Fibroblast of skin of right biceps (primary cell): Measurements from ENCODE around the gene ZNF888.
"Not testable (repeated sequence)": the region's sequence is repeated elsewhere in the genome, so short reads cannot be mapped to it uniquely, and the experiment has no call there.

Experiments
- DNase-seq: peaks from one replicate; pipeline ENCODE4 v3.0.0-alpha.2; 2013

The ZNF888 gene

GRCh38 chr19:52871466-52871865 is 51.8 kb downstream of the ZNF888 start:
- no peak for DNase-seq

GRCh38 chr19:52868031-52868430 is 55.2 kb downstream of the ZNF888 start:
- DNase-seq, result not testable (repeated sequence)

- peak; percentile 61 for DNase-seq
These were observed 65.6 kb downstream of the ZNF888 start, which contains the start of gene ZNF468 for GRCh38 chr19:52857378-52858191. TSS of gene ZNF468 (minus strand) at chr19:52857619. CDS start at chr19:52854272, 3,347 bp downstream.

GRCh38 chr19:52856540-52857377 is 66.5 kb downstream of the ZNF888 start:
- DNase-seq, result peak; percentile 7
